Muscle of back (tissue), 11 donors: Measurements from ENCODE around the gene KLHL12. TPM values are rescaled to one million over a fixed set of nuclear protein-coding genes. Genes with fewer than 3 reads are reported as not detected.
"Not testable (repeated sequence)": the region's sequence is repeated elsewhere in the genome, so short reads cannot be mapped to it uniquely, and the experiment has no call there.

Experiments
- DNase-seq, 3 donors: peaks; one replicate each; pipeline versions ENCODE4 v3.0.0 to v3.0.0-alpha.2; 2013
- polyA plus RNA-seq, 10 donors: library from polyadenylated mRNA; unstranded; fragments of 120-200 nt; gene quantifications; one replicate each; pipeline ENCODE4 v1.2.1, GENCODE V29; 2013; ENCODE audit not compliant: insufficient read length in 10 of 10

Gene KLHL12
- polyA plus RNA-seq, 10 donors = 16.8 to 26.1 (median 20.7) TPM

DNA sequence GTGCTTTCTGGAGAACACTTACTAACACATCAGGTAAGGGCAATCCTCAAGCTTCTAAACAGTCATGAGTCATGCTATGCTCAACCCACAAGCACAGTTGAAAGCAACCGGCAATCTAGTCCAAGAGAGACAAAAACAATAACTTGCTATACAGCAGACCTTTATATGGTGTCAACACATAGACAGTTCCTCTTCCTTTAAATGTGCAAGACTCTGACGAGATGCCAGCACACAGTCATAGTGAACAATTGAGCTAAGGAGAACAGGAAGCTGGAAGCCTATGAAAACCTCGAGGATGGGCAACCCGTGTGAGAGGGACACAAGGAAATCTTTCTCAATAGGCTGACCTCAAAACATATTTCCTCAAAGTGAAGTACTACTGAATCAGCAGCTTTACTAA, 25.8 kb upstream of the KLHL12 start:
- DNase-seq = peak in 1 of 3 donors; percentile 55

DNA sequence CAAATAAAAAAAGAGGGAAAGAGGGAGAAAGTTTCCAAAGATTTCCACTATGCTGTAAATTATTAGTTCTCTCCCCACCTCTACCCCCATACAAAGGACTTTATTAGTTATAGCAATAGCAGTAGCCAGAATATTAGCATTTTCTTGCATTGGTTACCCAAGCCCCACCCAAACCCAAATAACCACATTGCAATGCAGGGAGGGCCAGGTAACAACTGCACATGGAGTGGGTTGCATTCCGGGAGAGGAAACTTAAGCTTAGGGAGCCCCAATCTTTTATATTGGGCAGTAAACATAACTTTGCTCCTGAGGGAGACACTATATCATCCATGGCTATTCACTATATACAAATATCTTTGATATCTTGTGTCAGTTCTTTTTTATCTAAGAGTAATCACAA, 25.1 kb upstream of the KLHL12 start:
- no peak for DNase-seq

GRCh38 chr1:202951437-202951836, 24.4 kb upstream of the KLHL12 start:
- no peak for DNase-seq

- no peak for DNase-seq
Observed at GRCh38 chr1:202945483-202945882, 18.4 kb upstream of the KLHL12 start.

DNA sequence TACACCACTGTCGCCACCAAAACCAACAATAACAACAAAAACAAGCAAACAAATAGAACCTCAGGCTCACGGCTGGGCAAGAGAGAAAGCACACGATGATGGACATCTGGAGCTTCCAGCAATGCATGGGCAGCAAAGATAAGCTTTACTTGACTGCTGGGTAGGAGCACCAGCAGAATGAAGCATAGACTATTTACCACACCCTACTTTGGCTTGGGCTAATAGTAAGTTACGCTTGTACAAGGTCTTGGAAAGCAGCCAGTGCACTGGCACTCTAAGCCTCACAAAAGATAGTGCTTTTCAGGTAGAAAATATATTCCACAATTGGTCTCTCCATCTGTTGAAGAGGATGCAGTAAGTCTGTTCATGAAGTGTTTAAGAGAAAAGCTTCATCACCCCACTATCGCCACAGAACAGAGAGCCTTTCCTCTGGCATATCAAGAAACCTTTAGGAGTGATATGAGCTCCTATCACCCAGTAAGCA, 17.4 kb upstream of the KLHL12 start:
- DNase-seq = no peak

DNA sequence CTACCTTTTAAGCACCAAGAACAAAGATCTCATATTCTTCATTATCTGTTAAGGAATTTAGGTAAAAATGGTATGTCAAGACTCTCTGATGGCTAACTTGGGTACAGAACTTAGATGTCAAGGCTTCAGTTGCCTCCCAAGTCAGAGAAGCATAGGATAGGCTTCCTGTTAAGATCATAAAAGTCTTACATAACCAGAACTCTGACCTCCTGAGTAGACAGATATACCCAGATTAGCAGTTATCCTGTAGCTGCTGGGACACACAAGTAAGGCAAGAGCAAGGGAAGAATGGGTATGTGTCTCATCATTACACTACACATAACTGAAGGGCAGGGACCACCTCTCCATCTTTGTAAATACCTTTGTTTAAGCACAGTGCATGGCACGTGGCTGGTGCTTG, 15.4 kb upstream of the KLHL12 start:
- DNase-seq = no peak

GRCh38 chr1:202941372-202941771, 14.3 kb upstream of the KLHL12 start:
- no peak for DNase-seq

DNA sequence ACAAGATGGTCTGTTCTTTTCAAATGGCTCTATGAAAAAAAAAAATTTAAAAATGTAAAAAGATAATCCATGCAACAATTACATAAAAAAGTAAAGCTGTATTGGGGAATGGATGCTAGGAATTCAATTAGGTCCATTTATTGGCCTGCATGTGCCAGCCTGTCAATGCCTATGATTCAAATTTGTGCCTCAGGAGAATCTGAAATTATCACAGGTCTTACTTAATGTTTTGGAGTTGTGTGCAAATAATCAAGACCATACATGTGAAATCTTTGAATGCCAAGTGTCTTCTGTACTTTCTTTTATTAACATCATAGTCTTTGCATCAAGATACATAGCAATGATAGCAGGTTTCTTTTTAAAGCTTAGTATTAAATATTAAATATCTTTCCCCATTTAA, 13.5 kb upstream of the KLHL12 start:
- no peak for DNase-seq

DNA sequence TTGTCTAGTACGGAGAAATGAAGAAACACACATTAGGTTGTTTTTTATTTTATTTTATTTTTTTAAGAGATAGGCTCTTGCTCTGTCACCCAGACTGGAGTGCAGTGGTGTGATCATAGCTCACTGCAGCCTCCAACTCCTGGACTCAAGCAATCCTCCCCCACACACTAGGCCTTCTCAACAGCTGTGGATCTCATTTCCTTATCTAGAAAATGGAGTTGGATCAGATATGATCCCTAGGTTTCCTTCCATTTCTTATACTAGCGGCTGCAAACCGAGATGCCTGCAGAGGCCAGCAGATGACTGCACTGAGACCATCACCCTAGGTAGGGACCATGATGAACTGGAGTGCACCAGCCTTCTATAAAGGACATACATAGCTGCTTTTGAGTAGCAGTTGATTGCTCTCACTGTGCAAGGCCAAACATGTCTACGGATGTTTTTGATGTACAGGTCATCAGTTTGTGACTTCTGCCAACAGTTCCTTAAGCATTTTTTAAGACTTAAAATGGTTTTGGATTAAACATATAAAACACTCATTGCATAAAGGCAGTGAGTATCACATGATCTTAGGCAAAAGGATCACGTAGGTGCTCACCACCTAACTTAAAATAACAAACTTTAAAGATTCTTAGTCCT, 11.4 kb upstream of the KLHL12 start:
- no peak for DNase-seq

DNA sequence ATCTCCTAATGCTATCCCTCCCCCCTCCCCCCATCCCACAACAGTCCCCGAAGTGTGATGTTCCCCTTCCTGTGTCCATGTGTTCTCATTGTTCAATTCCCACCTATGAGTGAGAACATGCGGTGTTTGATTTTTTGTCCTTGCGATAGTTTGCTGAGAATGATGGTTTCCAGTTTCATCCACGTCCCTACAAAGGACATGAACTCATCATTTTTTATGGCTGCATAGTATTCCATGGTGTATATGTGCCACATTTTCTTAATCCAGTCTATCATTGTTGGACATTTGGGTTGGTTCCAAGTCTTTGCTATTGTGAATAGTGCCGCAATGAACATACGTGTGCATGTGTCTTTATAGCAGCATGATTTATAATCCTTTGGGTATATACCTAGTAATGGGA, 9.4 kb upstream of the KLHL12 start:
- not testable (repeated sequence) for DNase-seq

- no peak for DNase-seq
Observed at GRCh38 chr1:202935844-202936243, 8.8 kb upstream of the KLHL12 start.

- DNase-seq = no peak
Observed at GRCh38 chr1:202934755-202935154, 7.7 kb upstream of the KLHL12 start.

DNA sequence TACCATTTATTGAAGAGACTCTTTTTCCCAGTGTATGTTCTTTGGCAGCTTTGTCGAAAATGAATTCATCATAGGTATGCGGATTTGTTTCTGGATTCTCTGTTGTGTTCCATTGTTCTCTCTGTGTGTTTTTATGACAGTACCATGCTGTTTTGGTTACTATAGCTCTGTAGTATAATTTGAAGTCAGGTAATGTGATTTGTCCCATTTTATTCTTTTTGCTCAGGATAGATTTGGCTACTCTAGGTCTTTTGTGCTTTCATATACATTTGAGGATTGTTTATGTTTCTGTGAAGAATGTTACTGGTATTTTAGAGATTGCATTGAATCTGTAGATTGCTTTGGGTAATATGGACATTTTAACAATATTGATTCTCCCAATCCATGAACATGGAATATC, 5.4 kb upstream of the KLHL12 start:
- no peak for DNase-seq

GRCh38 chr1:202923533-202923932, 3.5 kb downstream of the KLHL12 start:
- DNase-seq = no peak

- DNase-seq = no peak
Observed at GRCh38 chr1:202919615-202920014, 7.4 kb downstream of the KLHL12 start.

- no peak for DNase-seq
Observed at GRCh38 chr1:202915146-202915545, 11.9 kb downstream of the KLHL12 start.

DNA sequence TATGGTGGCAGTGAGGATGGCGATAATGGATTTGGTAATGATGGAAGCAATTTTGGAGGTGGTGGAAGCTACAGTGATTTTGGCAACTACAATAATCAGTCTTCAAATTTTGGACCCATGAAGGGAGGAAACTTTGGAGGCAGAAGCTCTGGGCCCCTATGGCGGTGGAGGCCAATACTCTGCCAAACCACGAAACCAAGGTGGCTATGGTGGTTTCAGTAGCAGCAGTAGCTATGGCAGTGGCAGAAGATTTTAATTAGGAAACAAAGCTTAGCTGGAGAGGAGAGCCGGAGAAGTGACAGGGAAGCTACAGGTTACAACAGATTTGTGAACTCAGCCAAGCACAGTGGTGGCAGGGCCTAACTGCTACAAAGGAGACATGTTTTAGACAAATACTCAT, 14.6 kb downstream of the KLHL12 start:
- not testable (repeated sequence) for DNase-seq

DNA sequence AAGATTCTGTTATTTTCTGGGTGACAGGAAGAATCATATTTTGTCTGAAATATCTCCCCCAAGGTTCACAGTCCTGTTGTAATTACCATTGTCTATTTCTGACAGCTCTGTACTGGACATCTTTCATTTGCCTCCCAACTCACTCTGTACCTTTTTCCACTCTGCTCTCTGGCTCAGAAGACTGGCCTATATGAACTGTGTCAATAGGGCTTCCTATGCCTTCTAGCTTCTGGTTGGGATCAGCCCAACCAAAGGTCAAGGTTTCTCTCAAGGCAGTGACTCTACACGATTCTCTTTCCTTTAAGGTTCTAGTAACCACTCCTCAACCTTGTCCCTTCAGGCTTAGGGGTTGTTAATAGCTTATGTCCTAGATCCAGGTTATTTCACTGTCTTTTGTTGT, 17.5 kb downstream of the KLHL12 start:
- no peak for DNase-seq

DNA sequence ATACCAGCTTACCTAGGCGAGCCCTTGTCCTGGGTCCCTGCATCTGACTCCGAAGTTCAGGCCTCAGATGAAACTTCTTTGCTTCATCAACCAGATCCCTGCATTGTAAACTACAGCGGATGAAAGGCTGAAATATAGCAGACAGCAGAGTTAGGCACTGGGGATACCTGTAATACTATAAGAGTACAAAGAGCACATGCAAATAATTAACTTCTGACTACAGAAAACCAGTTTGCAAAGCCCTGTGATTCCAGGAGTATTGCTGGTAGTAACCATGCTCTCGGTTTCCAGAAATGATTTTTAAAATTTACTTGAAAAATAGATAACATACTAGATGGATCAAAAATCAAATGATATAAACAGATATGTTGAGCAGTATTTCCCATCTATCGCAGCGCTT, 18.0 kb downstream of the KLHL12 start:
- no peak for DNase-seq

GRCh38 chr1:202905331-202905730, 21.7 kb downstream of the KLHL12 start:
- DNase-seq = no peak

GRCh38 chr1:202903808-202904207, 23.2 kb downstream of the KLHL12 start:
- not testable (repeated sequence) for DNase-seq

DNA sequence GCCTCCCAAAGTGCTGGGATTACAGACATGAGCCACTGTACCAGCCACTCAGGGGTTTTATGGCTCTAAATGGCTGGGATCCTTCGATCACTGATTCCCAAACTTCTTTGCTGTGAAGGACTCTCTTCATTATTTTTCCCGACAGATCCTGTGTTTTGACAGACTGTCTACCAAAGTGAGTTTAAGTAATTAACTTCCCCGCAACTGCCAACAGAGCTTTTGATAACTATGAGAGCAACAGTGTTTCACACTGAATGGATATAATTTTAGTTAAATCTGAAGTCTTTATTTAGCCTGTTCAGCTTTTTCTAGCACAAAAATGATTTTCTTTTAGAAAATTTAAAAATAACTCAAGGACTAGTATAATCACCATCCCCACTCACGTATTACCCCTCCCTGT, 25.5 kb downstream of the KLHL12 start:
- no peak for DNase-seq

DNA sequence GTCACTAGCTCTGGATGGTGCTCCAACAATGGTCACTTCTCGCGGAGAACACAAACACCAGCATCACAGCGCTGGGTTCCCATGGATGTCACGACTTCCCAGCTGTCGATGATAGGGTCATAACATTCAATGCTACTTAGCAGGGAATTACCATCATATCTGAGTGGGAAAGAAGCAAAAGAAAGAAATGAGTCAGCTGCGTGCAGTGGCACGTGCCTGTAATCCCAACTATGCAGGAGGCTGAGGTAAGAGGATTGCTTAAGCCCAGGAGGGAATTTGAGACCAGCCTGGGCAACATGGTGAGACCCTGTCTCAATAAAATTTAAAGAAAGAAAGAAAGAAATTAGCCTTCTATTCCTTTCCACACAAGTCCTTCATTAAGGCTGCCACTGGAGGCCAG, 34.5 kb downstream of the KLHL12 start:
- DNase-seq = no peak

- no peak for DNase-seq
Observed at GRCh38 chr1:202890392-202890791, 36.6 kb downstream of the KLHL12 start.
